ENCODE data around the gene CBLN3. TPM values are rescaled to one million over a fixed set of nuclear protein-coding genes. Genes with fewer than 3 reads are reported as not detected.

CBLN3 gene
- total RNA-seq, 1 experiment from 2014 or later: 2.0 TPM

DNA sequence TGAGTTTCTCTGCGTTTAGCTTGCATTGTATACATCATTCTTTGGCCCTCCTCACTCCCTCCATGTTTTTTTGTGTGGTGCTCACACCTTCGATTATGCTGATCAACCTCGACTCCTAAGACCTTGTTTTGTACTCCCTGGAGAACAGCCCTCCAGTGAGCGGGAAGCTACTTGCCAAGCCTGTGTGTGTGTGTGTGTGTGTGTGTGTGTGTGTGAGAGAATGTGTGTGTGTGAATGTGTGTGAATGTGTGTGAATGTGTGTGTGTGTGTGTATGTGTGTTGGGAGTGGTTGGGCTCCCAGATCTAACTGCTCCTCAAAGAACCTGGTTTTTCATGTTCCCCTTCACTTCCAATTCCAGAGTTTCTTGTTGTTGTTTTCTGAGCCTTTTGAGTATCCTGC, 24.7 kb downstream of the CBLN3 start:
- CTCF ChIA-PET: interaction anchor here (1.1 kb wide), 1 partner anchor 39 kb away, joined by 4 read pairs; no protein-coding TSS in a partner anchor
- H3K4me3 ChIP-seq (replicated peaks in 1 of 2; ENCODE audit: low read depth in 1 of 2, low read length in 2 of 2): no peak overlapping the region
- no TSS peak for BruUV-seq (replicated peaks)
- intact Hi-C loops (cut with micrococcal nuclease): no loop called here
- H3K4me1 ChIP-seq (ENCODE audit: control insufficient read depth in 1 of 2, insufficient read depth in 2 of 2, low read length in 2 of 2): no peaks in the 10 kb centered on the region
- H3K36me3 ChIP-seq (ENCODE audit: control insufficient read depth in 1 of 2, insufficient read depth in 2 of 2, low read length in 2 of 2): no peaks in the 10 kb centered on the region
- DNase-seq (ENCODE audit: low read depth, low spot score) (no peak), ATAC-seq (no peak)
- TF ChIP-seq POLR2AphosphoS5 (IDR thresholded peaks at IDR 0.05; ENCODE audit: low read depth, low read length): no peak
- TF ChIP-seq FOSL1 (IDR thresholded peaks at IDR 0.05; ENCODE audit: low read depth): no peak
- no peak for TF ChIP-seq YY1 (IDR thresholded peaks at IDR 0.05; ENCODE audit: extremely low read depth, insufficient replicate concordance, low read depth, low read length)
- TF ChIP-seq, protein P1, sequence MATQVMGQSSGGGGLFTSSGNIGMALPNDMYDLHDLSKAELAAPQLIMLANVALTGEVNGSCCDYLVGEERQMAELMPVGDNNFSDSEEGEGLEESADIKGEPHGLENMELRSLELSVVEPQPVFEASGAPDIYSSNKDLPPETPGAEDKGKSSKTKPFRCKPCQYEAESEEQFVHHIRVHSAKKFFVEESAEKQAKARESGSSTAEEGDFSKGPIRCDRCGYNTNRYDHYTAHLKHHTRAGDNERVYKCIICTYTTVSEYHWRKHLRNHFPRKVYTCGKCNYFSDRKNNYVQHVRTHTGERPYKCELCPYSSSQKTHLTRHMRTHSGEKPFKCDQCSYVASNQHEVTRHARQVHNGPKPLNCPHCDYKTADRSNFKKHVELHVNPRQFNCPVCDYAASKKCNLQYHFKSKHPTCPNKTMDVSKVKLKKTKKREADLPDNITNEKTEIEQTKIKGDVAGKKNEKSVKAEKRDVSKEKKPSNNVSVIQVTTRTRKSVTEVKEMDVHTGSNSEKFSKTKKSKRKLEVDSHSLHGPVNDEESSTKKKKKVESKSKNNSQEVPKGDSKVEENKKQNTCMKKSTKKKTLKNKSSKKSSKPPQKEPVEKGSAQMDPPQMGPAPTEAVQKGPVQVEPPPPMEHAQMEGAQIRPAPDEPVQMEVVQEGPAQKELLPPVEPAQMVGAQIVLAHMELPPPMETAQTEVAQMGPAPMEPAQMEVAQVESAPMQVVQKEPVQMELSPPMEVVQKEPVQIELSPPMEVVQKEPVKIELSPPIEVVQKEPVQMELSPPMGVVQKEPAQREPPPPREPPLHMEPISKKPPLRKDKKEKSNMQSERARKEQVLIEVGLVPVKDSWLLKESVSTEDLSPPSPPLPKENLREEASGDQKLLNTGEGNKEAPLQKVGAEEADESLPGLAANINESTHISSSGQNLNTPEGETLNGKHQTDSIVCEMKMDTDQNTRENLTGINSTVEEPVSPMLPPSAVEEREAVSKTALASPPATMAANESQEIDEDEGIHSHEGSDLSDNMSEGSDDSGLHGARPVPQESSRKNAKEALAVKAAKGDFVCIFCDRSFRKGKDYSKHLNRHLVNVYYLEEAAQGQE (IDR thresholded peaks at IDR 0.05; ENCODE audit: low read depth): no peak
- no peak for TF ChIP-seq EZH2 (IDR thresholded peaks at IDR 0.05)
- TF ChIP-seq SIN3A (IDR thresholded peaks at IDR 0.05; ENCODE audit: low read depth): no peak
- no peak for TF ChIP-seq ZFX (IDR thresholded peaks at IDR 0.05)
- TF ChIP-seq, protein P2, sequence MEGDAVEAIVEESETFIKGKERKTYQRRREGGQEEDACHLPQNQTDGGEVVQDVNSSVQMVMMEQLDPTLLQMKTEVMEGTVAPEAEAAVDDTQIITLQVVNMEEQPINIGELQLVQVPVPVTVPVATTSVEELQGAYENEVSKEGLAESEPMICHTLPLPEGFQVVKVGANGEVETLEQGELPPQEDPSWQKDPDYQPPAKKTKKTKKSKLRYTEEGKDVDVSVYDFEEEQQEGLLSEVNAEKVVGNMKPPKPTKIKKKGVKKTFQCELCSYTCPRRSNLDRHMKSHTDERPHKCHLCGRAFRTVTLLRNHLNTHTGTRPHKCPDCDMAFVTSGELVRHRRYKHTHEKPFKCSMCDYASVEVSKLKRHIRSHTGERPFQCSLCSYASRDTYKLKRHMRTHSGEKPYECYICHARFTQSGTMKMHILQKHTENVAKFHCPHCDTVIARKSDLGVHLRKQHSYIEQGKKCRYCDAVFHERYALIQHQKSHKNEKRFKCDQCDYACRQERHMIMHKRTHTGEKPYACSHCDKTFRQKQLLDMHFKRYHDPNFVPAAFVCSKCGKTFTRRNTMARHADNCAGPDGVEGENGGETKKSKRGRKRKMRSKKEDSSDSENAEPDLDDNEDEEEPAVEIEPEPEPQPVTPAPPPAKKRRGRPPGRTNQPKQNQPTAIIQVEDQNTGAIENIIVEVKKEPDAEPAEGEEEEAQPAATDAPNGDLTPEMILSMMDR (IDR thresholded peaks at IDR 0.05 in 2 of 3, conservative IDR thresholded peaks at IDR 0.05 in 1 of 3; ENCODE audit: borderline replicate concordance in 1 of 3, insufficient read depth in 1 of 3, low read depth in 2 of 3, low read length in 2 of 3): no peak
- no peak for TF ChIP-seq ELF1 (IDR thresholded peaks at IDR 0.05; ENCODE audit: borderline replicate concordance, low read depth)
- no peak for TF ChIP-seq RAD21 (IDR thresholded peaks at IDR 0.05; ENCODE audit: low read depth)
- TF ChIP-seq TCF7L2 (IDR thresholded peaks at IDR 0.05; ENCODE audit: borderline replicate concordance, extremely low read depth, insufficient read depth, insufficient read length): no peak
- TF ChIP-seq EGR1 (IDR thresholded peaks at IDR 0.05; ENCODE audit: low read depth): no peak
- TF ChIP-seq CEBPB (IDR thresholded peaks at IDR 0.05; ENCODE audit: low read depth): no peak
- no peak for TF ChIP-seq SP1 (IDR thresholded peaks at IDR 0.05; ENCODE audit: low read depth)
- TF ChIP-seq ZNF274 (IDR thresholded peaks at IDR 0.05; ENCODE audit: low read depth, low read length): no peak
- TF ChIP-seq, protein P3, sequence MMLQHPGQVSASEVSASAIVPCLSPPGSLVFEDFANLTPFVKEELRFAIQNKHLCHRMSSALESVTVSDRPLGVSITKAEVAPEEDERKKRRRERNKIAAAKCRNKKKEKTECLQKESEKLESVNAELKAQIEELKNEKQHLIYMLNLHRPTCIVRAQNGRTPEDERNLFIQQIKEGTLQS (IDR thresholded peaks at IDR 0.05): no peak
- no peak for TF ChIP-seq CBX3 (IDR thresholded peaks at IDR 0.05; ENCODE audit: low read depth)
- no peak for TF ChIP-seq SRF (IDR thresholded peaks at IDR 0.05; ENCODE audit: low read depth)
- TF ChIP-seq, protein P4, sequence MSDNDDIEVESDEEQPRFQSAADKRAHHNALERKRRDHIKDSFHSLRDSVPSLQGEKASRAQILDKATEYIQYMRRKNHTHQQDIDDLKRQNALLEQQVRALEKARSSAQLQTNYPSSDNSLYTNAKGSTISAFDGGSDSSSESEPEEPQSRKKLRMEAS (IDR thresholded peaks at IDR 0.05): no peak
- no peak for TF ChIP-seq JUND (IDR thresholded peaks at IDR 0.05)
- H3K9ac ChIP-seq (ENCODE audit: low read length): no peak overlapping the region
- H4K20me1 ChIP-seq (ENCODE audit: insufficient read depth): no peaks in the 10 kb centered on the region
- no peaks in the 10 kb centered on the region for H3K79me2 ChIP-seq (ENCODE audit: insufficient read depth, low read length)
- RAD21 ChIA-PET (ENCODE audit: low non-redundant PET in 1 of 2, low total read pairs in 2 of 2, uncharacterized antibody in 2 of 2, unreplicated experiment in 2 of 2): no interaction called here
- H3K27ac ChIP-seq (ENCODE audit: low read depth, low read length): no peak overlapping the region
- POLR2A ChIA-PET: no interaction called here
- H2AFZ ChIP-seq (ENCODE audit: low read depth, low read length, poor library complexity, severe bottlenecking): no peak overlapping the region
- H3K9me2 ChIP-seq (ENCODE audit: insufficient read depth): no peaks in the 10 kb centered on the region
- no peaks in the 10 kb centered on the region for H3K9me3 ChIP-seq (ENCODE audit: control insufficient read depth in 1 of 2, insufficient read depth in 1 of 2, low read depth in 1 of 2, low read length in 2 of 2)
- no peak overlapping the region for H3K4me2 ChIP-seq (ENCODE audit: low read length)
- H3K27me3 ChIP-seq (ENCODE audit: insufficient read depth, low read length): no peaks in the 10 kb centered on the region
